ENCODE results near the gene FN3K. TPM values are rescaled to one million over a fixed set of nuclear protein-coding genes. Genes with fewer than 3 reads are reported as not detected.

The FN3K gene
- total RNA-seq, 6 experiments from 2014 or later, result 29.6 to 61.6 (median 45.5) TPM

- Histone ChIP-seq H3K27me3 (no peaks in the 10 kb centered on the region), H3K36me3 (peaks cover 0 to 4% (median 0%) of the 10 kb centered on the region in 4 donors), H3K9me3 (no peaks in the 10 kb centered on the region), H3K4me3 (no peak overlapping the region), H3K4me1 (no peaks in the 10 kb centered on the region), H3K27ac (no peak overlapping the region)
- no peak for DNase-seq
- intact Hi-C loops (cut with DNase I), result no loop called here
- TF ChIP-seq POLR2A (IDR thresholded peaks at IDR 0.05), result no peak
- TF ChIP-seq CTCF (IDR thresholded peaks at IDR 0.05), result no peak
- 100% methylated on average over 7 of the region's 7 CpGs for WGBS (ENCODE audit: insufficient coverage, low coverage, low lambda C conversion rate, missing lambda C conversion rate)
- no peak for ATAC-seq
Measured at GRCh38 chr17:82798752-82799151, 63.3 kb downstream of the FN3K start.

GRCh38 chr17:82799591-82799990, 64.2 kb downstream of the FN3K start:
- H3K27ac ChIP-seq, result no peak overlapping the region
- peaks cover 0 to 4% (median 0%) of the 10 kb centered on the region in 4 donors for H3K36me3 ChIP-seq
- TF ChIP-seq CTCF (IDR thresholded peaks at IDR 0.05), result no peak
- TF ChIP-seq POLR2A (IDR thresholded peaks at IDR 0.05), result no peak
- no peaks in the 10 kb centered on the region for H3K27me3 ChIP-seq
- no peaks in the 10 kb centered on the region for H3K4me1 ChIP-seq
- no peak overlapping the region for H3K4me3 ChIP-seq
- WGBS (ENCODE audit: insufficient coverage, low coverage, low lambda C conversion rate, missing lambda C conversion rate), result 81% methylated on average over 3 of the region's 16 CpGs
- H3K9me3 ChIP-seq, result no peaks in the 10 kb centered on the region
- no peak for ATAC-seq
- no peak for DNase-seq
- intact Hi-C loops (cut with DNase I), result no loop called here

Other genes starting within 250 kb of the FN3K start
- 10 to 100 TPM; 14.1 to 20.5 (median 16.1) TPM for gene FOXK2, start 215.9 kb upstream of the FN3K start, total RNA-seq
- gene WDR45B, start 87.2 kb upstream of the FN3K start, total RNA-seq, result 10 to 100 TPM; 27.7 to 40.7 (median 31.6) TPM
- 10 to 100 TPM in 3 of 6 experiments, 1 to 10 TPM in 3; 3.7 to 12.5 (median 9.3) TPM for gene RAB40B, start 36.9 kb upstream of the FN3K start, total RNA-seq
- gene FN3KRP, start 18.9 kb upstream of the FN3K start, total RNA-seq, result 10 to 100 TPM in 4 of 6 experiments, 1 to 10 TPM in 2; 7.6 to 24.8 (median 14.3) TPM
- 10 to 100 TPM; 28.0 to 55.7 (median 41.3) TPM for gene TBCD, start 16.4 kb downstream of the FN3K start, total RNA-seq
- not detected for gene ZNF750, start 104.4 kb downstream of the FN3K start, total RNA-seq